Calu3 (cell line): ENCODE measurements around the gene ALDH7A1. TPM values are rescaled to one million over a fixed set of nuclear protein-coding genes. Genes with fewer than 3 reads are reported as not detected.

Experiments used
- Bru-seq: library from RNA; stranded (reverse); fragments of 400-500 nt; gene quantifications from one replicate; lab custom pipeline; 2021; lab: Mats Ljungman, UMichigan
- BruChase-seq, 2 experiments: library from RNA; stranded (reverse); fragments of 400-500 nt; gene quantifications; one replicate each; lab custom pipeline; 2021; lab: Mats Ljungman, UMichigan
- BruUV-seq: library from RNA; stranded (reverse); fragments of 400-500 nt; replicated peaks from 2 replicates; lab custom pipeline; 2021; lab: Mats Ljungman, UMichigan
- CTCF ChIA-PET: fragments of 300-600 bp; sonication (Branson Sonifier 250); formaldehyde crosslinking; loops from one replicate; lab custom pipeline; 2022; ENCODE audit warnings: antibody characterized with exemption; lab: Charles Lee
- DNase-seq: peaks from one replicate; pipeline ENCODE4 v3.0.0; 2022
- H3K27ac Mint-ChIP-seq: one replicate; pipeline ENCODE4 v1.8.0; 2022; ENCODE audit warnings: mixed read lengths; ENCODE audit not compliant: unreplicated experiment
- H3K27me3 Mint-ChIP-seq: one replicate; pipeline ENCODE4 v1.8.0; 2022; ENCODE audit warnings: mixed read lengths; ENCODE audit not compliant: unreplicated experiment
- H3K36me3 Mint-ChIP-seq: one replicate; pipeline ENCODE4 v1.8.0; 2022; ENCODE audit warnings: mild to moderate bottlenecking, moderate library complexity, mixed read lengths; ENCODE audit not compliant: insufficient read depth, unreplicated experiment
- H3K4me1 Mint-ChIP-seq: one replicate; pipeline ENCODE4 v1.8.0; 2022; ENCODE audit warnings: mild to moderate bottlenecking, low read depth, mixed read lengths; ENCODE audit not compliant: unreplicated experiment
- H3K4me3 Mint-ChIP-seq: one replicate; pipeline ENCODE4 v1.8.0; 2022; ENCODE audit warnings: mild to moderate bottlenecking, low read depth, moderate library complexity, mixed read lengths; ENCODE audit not compliant: unreplicated experiment
- H3K9me3 Mint-ChIP-seq: one replicate; pipeline ENCODE4 v1.8.0; 2022; ENCODE audit warnings: low read depth, mixed read lengths; ENCODE audit not compliant: unreplicated experiment
- CTCF ChIP-seq: fragments of 200-600 bp; IDR thresholded peaks from one replicate; pipeline ENCODE4 v1.8.0; 2022; ENCODE audit warnings: antibody characterized with exemption; ENCODE audit not compliant: unreplicated experiment
- intact Hi-C: fragments of 100-400 bp; cut with micrococcal nuclease; formaldehyde crosslinking; loops from one replicate; pipeline ENCODE4 v1.10.0; 2022; ENCODE audit not compliant: unreplicated experiment
- long read RNA-seq: library from polyadenylated mRNA; stranded (forward); transcript quantifications from one replicate; pipeline ENCODE4 v2.0.0, GENCODE V29; 2022
- total RNA-seq: library from RNA; stranded (reverse); gene quantifications from 2 replicates; pipeline ENCODE4 v1.2.3, GENCODE V29; 2022

ALDH7A1 gene
- total RNA-seq = 78.0 and 108 TPM in 2 replicates
- Bru-seq, nascent RNA = percentile 70 among the genes with signal in this experiment
- BruChase-seq, experiment 1, labeled RNA remaining after a 6-hour chase = percentile 66 among the genes with signal in this experiment
- percentile 71 among the genes with signal in this experiment for BruChase-seq, experiment 2, labeled RNA remaining after a 2-hour chase
- long read RNA-seq, full-length matches to known transcripts = 66 of 83 reads
- long read RNA-seq, partial matches to known transcripts = 11 of 83 reads
- long read RNA-seq, other reads (novel, unspliced or antisense) = 6 of 83 reads

- DNase-seq = peak; percentile 93
- peak within 1 kb of the TSS; percentile 97 for H3K27ac Mint-ChIP-seq
- H3K36me3 Mint-ChIP-seq = peaks cover 31% of the 10 kb centered on the region
- H3K4me1 Mint-ChIP-seq = peaks cover 15% of the 10 kb centered on the region
- CTCF ChIA-PET = interaction anchor here (0.7 to 1.7 kb wide), 11 partner anchors 9 to 270 kb away, joined by 3 to 9 read pairs (median 5); no protein-coding TSS in a partner anchor
- no TSS peak for BruUV-seq
- H3K27me3 Mint-ChIP-seq = no peaks in the 10 kb centered on the region
- peak within 1 kb of the TSS; percentile 97 for H3K4me3 Mint-ChIP-seq
- no peaks in the 10 kb centered on the region for H3K9me3 Mint-ChIP-seq
- TF ChIP-seq CTCF = peak; percentile 45
- intact Hi-C loops = loop anchor here (1.0 to 2.0 kb wide), 2 partner anchors 50 to 256 kb away; no protein-coding TSS in a partner anchor
These were observed at the start of gene ALDH7A1 for GRCh38 chr5:126594748-126595485. Gene ALDH7A1, minus strand, starts transcription at chr5:126595219. Its CDS starts 21 bp downstream, at chr5:126595198.

GRCh38 chr5:126641387-126641786, 46.4 kb upstream of the ALDH7A1 start:
- no peaks in the 10 kb centered on the region for H3K4me1 Mint-ChIP-seq
- TF ChIP-seq CTCF = no peak
- intact Hi-C loops = no loop called here
- H3K9me3 Mint-ChIP-seq = peaks cover 5% of the 10 kb centered on the region
- no TSS peak for BruUV-seq
- H3K4me3 Mint-ChIP-seq = no peak overlapping the region
- DNase-seq = no peak
- H3K36me3 Mint-ChIP-seq = no peaks in the 10 kb centered on the region
- CTCF ChIA-PET = no interaction called here
- H3K27me3 Mint-ChIP-seq = no peaks in the 10 kb centered on the region
- no peak overlapping the region for H3K27ac Mint-ChIP-seq

- no peak for TF ChIP-seq CTCF
- Mint-ChIP-seq H3K36me3 (no peaks in the 10 kb centered on the region), H3K27ac (no peak overlapping the region), H3K4me3 (no peak overlapping the region), H3K9me3 (peaks cover 5% of the 10 kb centered on the region), H3K4me1 (no peaks in the 10 kb centered on the region), H3K27me3 (no peaks in the 10 kb centered on the region)
- CTCF ChIA-PET = interaction anchor here (0.5 kb wide), 1 partner anchor 11 kb away, joined by 4 read pairs; no protein-coding TSS in a partner anchor
- no TSS peak for BruUV-seq
- DNase-seq = no peak
- intact Hi-C loops = no loop called here
These were observed 45.8 kb upstream of the ALDH7A1 start for GRCh38 chr5:126640866-126641265.

GRCh38 chr5:126636956-126637355, 41.9 kb upstream of the ALDH7A1 start:
- Mint-ChIP-seq H3K4me1 (no peaks in the 10 kb centered on the region), H3K27ac (no peak overlapping the region), H3K27me3 (no peaks in the 10 kb centered on the region), H3K4me3 (no peak overlapping the region), H3K9me3 (no peaks in the 10 kb centered on the region), H3K36me3 (no peaks in the 10 kb centered on the region)
- no peak for TF ChIP-seq CTCF
- no TSS peak for BruUV-seq
- CTCF ChIA-PET = no interaction called here
- no peak for DNase-seq
- intact Hi-C loops = no loop called here
